Liver (tissue), 3 donors: ENCODE data around the gene NELL1.

Experiments
- ATF3 ChIP-seq: IDR thresholded peaks from 2 replicates; pipeline ENCODE4 v1.6.1; 2016; ENCODE audit warnings: antibody characterized with exemption
- CTCF ChIP-seq: fragments of 150-350 bp; IDR thresholded peaks from 2 replicates; pipeline ENCODE4 v1.5.1; 2017; ENCODE audit warnings: improper control_type of control experiment, low read depth, low read length; ENCODE audit not compliant: missing input control
- EGR1 ChIP-seq, 2 donors: IDR thresholded peaks; 2 replicates each; pipeline ENCODE4 v1.6.1; 2016 to 2018; ENCODE audit warnings: antibody characterized with exemption in 2 of 2, low read depth in 2 of 2
- GABPA ChIP-seq, 2 donors: IDR thresholded peaks in 1 of 2; conservative IDR thresholded peaks in 1 of 2; 2 replicates each; pipeline ENCODE4 v1.6.1; 2016; ENCODE audit warnings: antibody characterized with exemption in 2 of 2, mild to moderate bottlenecking in 1 of 2, moderate library complexity in 1 of 2
- HNF4A ChIP-seq, 2 donors: conservative IDR thresholded peaks; 2 replicates each; pipeline ENCODE4 v1.6.1; 2016; ENCODE audit warnings: antibody characterized with exemption in 2 of 2, mild to moderate bottlenecking in 2 of 2
- JUND ChIP-seq, 2 donors: IDR thresholded peaks; 2 replicates each; pipeline ENCODE4 v1.6.1; 2016; ENCODE audit warnings: antibody characterized with exemption in 2 of 2
- MAX ChIP-seq: IDR thresholded peaks from 2 replicates; pipeline ENCODE4 v1.6.1; 2016; ENCODE audit warnings: antibody characterized with exemption
- RAD21 ChIP-seq, 2 donors: IDR thresholded peaks; 2 replicates each; pipeline ENCODE4 v1.6.1; 2016; ENCODE audit warnings: antibody characterized with exemption in 2 of 2, mild to moderate bottlenecking in 2 of 2
- REST ChIP-seq: IDR thresholded peaks from 2 replicates; pipeline ENCODE4 v1.6.1; 2016; ENCODE audit warnings: antibody characterized with exemption, mild to moderate bottlenecking
- TAF1 ChIP-seq: conservative IDR thresholded peaks from 2 replicates; pipeline ENCODE4 v1.6.1; 2016; ENCODE audit warnings: antibody characterized with exemption, mild to moderate bottlenecking
- YY1 ChIP-seq: IDR thresholded peaks from 2 replicates; pipeline ENCODE4 v1.6.1; 2016; ENCODE audit warnings: antibody characterized with exemption, mild to moderate bottlenecking
- donor health status: healthy.
- donor health status: healthy.

GRCh38 chr11:21088930-21089329, 419.5 kb downstream of the NELL1 start:
- TF ChIP-seq CTCF: no peak
- no peak for TF ChIP-seq MAX
- TF ChIP-seq REST: no peak
- no peak for TF ChIP-seq RAD21 (IDR thresholded peaks at IDR 0.05)
- no peak for TF ChIP-seq ATF3
- no peak for TF ChIP-seq JUND (IDR thresholded peaks at IDR 0.05)
- TF ChIP-seq HNF4A (conservative IDR thresholded peaks at IDR 0.05): no peak
- no peak for TF ChIP-seq TAF1
- no peak for TF ChIP-seq YY1
- TF ChIP-seq GABPA (IDR thresholded peaks at IDR 0.05 in 1 of 2, conservative IDR thresholded peaks at IDR 0.05 in 1 of 2): no peak
- no peak for TF ChIP-seq EGR1 (IDR thresholded peaks at IDR 0.05; ENCODE audit: low read depth in 2 of 2)
